ENCODE data around the gene TM9SF2.

TM9SF2 gene

DNA sequence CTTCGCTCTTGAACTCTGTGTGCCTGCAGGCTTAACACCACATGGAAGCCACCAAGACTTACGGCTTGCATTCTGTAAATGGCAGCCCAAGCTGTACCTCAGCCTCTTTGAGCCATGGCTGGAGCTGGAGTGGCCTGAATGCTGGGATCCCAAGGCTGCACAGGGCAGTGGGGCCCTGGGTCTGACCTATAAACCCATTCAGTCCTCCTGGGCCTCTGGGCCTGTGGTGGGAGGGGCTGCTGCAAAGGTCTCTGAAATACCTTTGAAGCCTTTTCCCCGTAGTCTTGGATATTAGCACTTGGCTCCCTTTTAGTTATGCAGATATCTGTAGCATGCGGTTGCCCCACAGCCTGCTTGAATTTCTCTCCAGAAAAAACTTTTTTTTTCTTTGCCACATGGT is 8.2 kb downstream of the TM9SF2 start:
- TF ChIP-seq, protein P1, sequence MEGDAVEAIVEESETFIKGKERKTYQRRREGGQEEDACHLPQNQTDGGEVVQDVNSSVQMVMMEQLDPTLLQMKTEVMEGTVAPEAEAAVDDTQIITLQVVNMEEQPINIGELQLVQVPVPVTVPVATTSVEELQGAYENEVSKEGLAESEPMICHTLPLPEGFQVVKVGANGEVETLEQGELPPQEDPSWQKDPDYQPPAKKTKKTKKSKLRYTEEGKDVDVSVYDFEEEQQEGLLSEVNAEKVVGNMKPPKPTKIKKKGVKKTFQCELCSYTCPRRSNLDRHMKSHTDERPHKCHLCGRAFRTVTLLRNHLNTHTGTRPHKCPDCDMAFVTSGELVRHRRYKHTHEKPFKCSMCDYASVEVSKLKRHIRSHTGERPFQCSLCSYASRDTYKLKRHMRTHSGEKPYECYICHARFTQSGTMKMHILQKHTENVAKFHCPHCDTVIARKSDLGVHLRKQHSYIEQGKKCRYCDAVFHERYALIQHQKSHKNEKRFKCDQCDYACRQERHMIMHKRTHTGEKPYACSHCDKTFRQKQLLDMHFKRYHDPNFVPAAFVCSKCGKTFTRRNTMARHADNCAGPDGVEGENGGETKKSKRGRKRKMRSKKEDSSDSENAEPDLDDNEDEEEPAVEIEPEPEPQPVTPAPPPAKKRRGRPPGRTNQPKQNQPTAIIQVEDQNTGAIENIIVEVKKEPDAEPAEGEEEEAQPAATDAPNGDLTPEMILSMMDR (conservative IDR thresholded peaks at IDR 0.05; ENCODE audit: low read depth), result no peak
- H3K27ac ChIP-seq, result no peak overlapping the region
- POLR2A ChIA-PET (ENCODE audit: low non-redundant PET), result no interaction called here
- no peak for DNase-seq (ENCODE audit: low spot score)
- CTCF ChIA-PET, result interaction anchor here (0.6 kb wide), 1 partner anchor 73 kb away, joined by 3 read pairs; no protein-coding TSS in a partner anchor

GRCh38 chr13:99514801-99515200 is 13.5 kb downstream of the TM9SF2 start:
- POLR2A ChIA-PET (ENCODE audit: low non-redundant PET), result no interaction called here
- CTCF ChIA-PET, result no interaction called here
- TF ChIP-seq, protein P1 (conservative IDR thresholded peaks at IDR 0.05; ENCODE audit: low read depth), result no peak
- no peak for DNase-seq (ENCODE audit: low spot score)
- no peak overlapping the region for H3K27ac ChIP-seq

DNA sequence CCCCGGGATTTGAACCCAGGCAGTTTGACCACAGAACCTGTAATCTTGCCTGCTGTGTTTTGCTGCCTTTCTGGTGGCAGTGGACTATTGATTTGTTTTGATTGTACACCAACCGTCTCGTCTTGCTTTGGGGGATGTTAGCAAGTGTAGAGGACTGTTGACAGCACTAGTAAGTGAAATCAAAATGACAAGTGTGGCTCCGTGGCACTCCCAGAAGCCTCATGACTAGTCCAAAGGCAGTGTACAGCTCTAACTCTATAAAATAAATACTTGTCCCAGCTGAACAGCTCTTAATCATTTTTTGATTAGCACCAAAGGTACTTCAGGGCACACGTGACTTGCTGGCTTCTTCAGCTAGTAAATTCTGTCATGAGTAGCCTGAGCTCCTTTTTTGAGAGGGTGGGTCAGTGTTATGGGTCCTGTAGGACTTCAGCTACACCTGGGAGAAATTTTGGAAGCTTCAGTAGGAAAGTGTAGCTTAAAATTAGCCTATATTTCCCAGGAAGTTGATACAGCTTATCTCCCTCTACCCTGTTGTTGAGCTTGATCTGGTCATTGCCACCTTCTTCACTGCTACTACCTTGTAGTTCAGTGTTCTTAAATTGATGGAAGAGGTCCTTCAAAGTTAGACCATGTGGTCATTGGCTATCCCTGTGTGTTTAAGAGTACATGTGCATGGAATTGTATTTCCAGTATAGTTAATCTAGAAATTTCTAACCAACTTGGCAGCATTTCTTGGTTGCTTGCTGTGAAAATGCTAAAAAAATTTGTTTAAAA is 15.1 kb downstream of the TM9SF2 start:
- no peak for DNase-seq (ENCODE audit: low spot score)
- ChIA-PET POLR2A (ENCODE audit: low non-redundant PET) (no interaction called here), CTCF (no interaction called here)
- TF ChIP-seq, protein P1 (conservative IDR thresholded peaks at IDR 0.05; ENCODE audit: low read depth), result no peak
- no peak overlapping the region for H3K27ac ChIP-seq

DNA sequence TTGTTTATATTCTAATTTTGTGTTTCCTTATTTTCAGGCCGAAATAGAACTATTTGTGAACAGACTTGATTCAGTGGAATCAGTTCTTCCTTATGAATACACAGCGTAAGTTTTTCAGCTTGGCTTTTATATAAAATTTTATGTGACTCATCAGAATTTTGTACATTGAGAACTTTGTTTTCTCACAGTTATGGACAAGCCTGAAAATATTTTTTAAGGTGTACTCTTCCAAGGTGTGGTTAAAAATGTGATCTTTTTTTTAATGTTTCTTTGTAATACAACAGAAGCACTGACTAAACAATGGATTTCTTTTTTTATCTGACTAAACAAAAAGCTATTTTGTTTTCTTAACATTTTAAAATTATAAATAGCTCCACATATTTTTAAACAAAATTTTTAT is 16.3 kb downstream of the TM9SF2 start:
- TF ChIP-seq, protein P1 (conservative IDR thresholded peaks at IDR 0.05; ENCODE audit: low read depth), result no peak
- CTCF ChIA-PET, result no interaction called here
- no peak for DNase-seq (ENCODE audit: low spot score)
- no peak overlapping the region for H3K27ac ChIP-seq
- POLR2A ChIA-PET (ENCODE audit: low non-redundant PET), result no interaction called here

DNA sequence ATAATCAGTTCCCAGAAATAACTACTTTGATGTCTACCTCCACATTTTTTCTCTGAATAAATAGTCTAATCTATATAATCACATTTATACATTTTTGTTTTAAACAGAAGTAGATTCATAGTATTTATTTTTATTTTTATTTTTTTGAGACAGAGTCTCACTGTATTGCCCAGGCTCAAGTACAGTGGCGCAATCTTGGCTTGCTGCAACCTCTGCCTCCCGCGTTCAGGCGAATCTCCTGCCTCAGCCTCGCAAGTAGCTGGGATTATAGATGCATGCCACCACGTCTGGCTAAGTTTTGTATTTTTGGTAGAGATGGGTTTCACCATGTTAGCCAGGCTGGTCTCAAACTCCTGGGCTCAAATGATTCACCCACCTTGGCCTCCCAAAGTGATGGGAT is 16.7 kb downstream of the TM9SF2 start:
- H3K27ac ChIP-seq, result no peak overlapping the region
- no peak for DNase-seq (ENCODE audit: low spot score)
- CTCF ChIA-PET, result interaction anchor here (0.6 kb wide), 1 partner anchor 147 kb away, joined by 4 read pairs; no protein-coding TSS in a partner anchor
- POLR2A ChIA-PET (ENCODE audit: low non-redundant PET), result no interaction called here
- TF ChIP-seq, protein P1 (conservative IDR thresholded peaks at IDR 0.05; ENCODE audit: low read depth), result no peak

GRCh38 chr13:99522298-99522697 is 21.0 kb downstream of the TM9SF2 start:
- ChIA-PET CTCF (no interaction called here), POLR2A (ENCODE audit: low non-redundant PET) (no interaction called here)
- DNase-seq (ENCODE audit: low spot score), result no peak
- TF ChIP-seq, protein P1 (conservative IDR thresholded peaks at IDR 0.05; ENCODE audit: low read depth), result no peak
- no peak overlapping the region for H3K27ac ChIP-seq

Data from RWPE1 (cell line).